Measurements from ENCODE around the gene SPINT4. TPM values are rescaled to one million over a fixed set of nuclear protein-coding genes. Genes with fewer than 3 reads are reported as not detected.

SPINT4 gene
- total and polyA plus RNA-seq, 2 donors (not counting 1 experiment from before 2014, with no cell fraction given) = not detected

DNA sequence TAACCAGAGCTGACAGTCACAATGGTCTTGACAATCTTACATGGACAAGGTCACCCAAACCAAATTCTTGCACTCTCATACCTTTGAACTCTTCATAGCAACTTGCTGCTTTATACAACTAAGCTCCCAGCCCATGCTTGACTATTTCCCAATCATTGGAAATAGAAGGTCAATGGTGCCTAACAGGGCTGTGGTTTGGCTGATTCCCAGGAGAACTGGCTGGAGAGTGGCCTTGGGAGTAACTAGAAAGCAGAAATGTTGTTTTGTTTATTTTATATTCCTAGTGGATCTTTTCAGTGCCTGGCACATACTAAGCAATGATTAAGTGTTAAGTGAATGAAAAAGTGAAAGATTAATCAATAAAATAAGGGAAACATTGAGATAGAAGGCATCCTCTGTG is 3.0 kb downstream of the SPINT4 start:
- no peaks in the 10 kb centered on the region for H3K4me1 ChIP-seq (ENCODE audit: control insufficient read depth, extremely low read depth, insufficient read depth, low read length)
- TF ChIP-seq EZH2 (IDR thresholded peaks at IDR 0.05; ENCODE audit: low read length, missing control alignments) (no peak), CTCF (conservative IDR thresholded peaks at IDR 0.05 in 1 of 2, IDR thresholded peaks at IDR 0.05 in 1 of 2; ENCODE audit: low read depth in 1 of 2, low read length in 2 of 2) (no peak)
- H3K36me3 ChIP-seq (ENCODE audit: control insufficient read depth, insufficient read depth, low read length) = no peaks in the 10 kb centered on the region
- H2AFZ ChIP-seq (ENCODE audit: low read length) = no peak overlapping the region
- no peaks in the 10 kb centered on the region for H3K27me3 ChIP-seq (ENCODE audit: control insufficient read depth, insufficient read depth, low read length)
- no peak overlapping the region for H3K27ac ChIP-seq (ENCODE audit: insufficient read depth, low read length)
- H4K20me1 ChIP-seq (ENCODE audit: control insufficient read depth, extremely low read depth, insufficient read depth, low read length) = no peaks in the 10 kb centered on the region
- no peak overlapping the region for H3K4me2 ChIP-seq (ENCODE audit: extremely low read depth, insufficient read depth, low read length)
- no peak overlapping the region for H3K4me3 ChIP-seq (replicated peaks in 1 of 4; ENCODE audit: control extremely low read depth in 1 of 4, insufficient read depth in 1 of 4, low read depth in 3 of 4, low read length in 4 of 4)
- DNase-seq (ENCODE audit: low read depth in 2 of 2) = peak in 1 of 2 donors; percentile 29
- no peaks in the 10 kb centered on the region for H3K9me3 ChIP-seq (ENCODE audit: control insufficient read depth, insufficient read depth, low read depth, low read length)
- H3K79me2 ChIP-seq (ENCODE audit: control insufficient read depth, insufficient read depth, low read length) = no peaks in the 10 kb centered on the region
- H3K9ac ChIP-seq (ENCODE audit: insufficient read depth, low read length) = no peak overlapping the region

- Histone ChIP-seq H4K20me1 (ENCODE audit: control insufficient read depth, extremely low read depth, insufficient read depth, low read length) (no peaks in the 10 kb centered on the region), H3K36me3 (ENCODE audit: control insufficient read depth, insufficient read depth, low read length) (no peaks in the 10 kb centered on the region), H3K27me3 (ENCODE audit: control insufficient read depth, insufficient read depth, low read length) (no peaks in the 10 kb centered on the region), H3K4me1 (ENCODE audit: control insufficient read depth, extremely low read depth, insufficient read depth, low read length) (no peaks in the 10 kb centered on the region), H2AFZ (ENCODE audit: low read length) (no peak overlapping the region), H3K9me3 (ENCODE audit: control insufficient read depth, insufficient read depth, low read depth, low read length) (no peaks in the 10 kb centered on the region), H3K27ac (ENCODE audit: insufficient read depth, low read length) (no peak overlapping the region), H3K9ac (ENCODE audit: insufficient read depth, low read length) (no peak overlapping the region), H3K4me2 (ENCODE audit: extremely low read depth, insufficient read depth, low read length) (no peak overlapping the region), H3K4me3 (replicated peaks in 1 of 4; ENCODE audit: control extremely low read depth in 1 of 4, insufficient read depth in 1 of 4, low read depth in 3 of 4, low read length in 4 of 4) (no peak overlapping the region), H3K79me2 (ENCODE audit: control insufficient read depth, insufficient read depth, low read length) (no peaks in the 10 kb centered on the region)
- no peak for TF ChIP-seq EZH2 (IDR thresholded peaks at IDR 0.05; ENCODE audit: low read length, missing control alignments)
- TF ChIP-seq CTCF (conservative IDR thresholded peaks at IDR 0.05 in 1 of 2, IDR thresholded peaks at IDR 0.05 in 1 of 2; ENCODE audit: low read depth in 1 of 2, low read length in 2 of 2) = no peak
- peak in 1 of 2 donors; percentile 66 for DNase-seq (ENCODE audit: low read depth in 2 of 2)
These were observed 4.9 kb downstream of the SPINT4 start for GRCh38 chr20:45727044-45727443.

DNA sequence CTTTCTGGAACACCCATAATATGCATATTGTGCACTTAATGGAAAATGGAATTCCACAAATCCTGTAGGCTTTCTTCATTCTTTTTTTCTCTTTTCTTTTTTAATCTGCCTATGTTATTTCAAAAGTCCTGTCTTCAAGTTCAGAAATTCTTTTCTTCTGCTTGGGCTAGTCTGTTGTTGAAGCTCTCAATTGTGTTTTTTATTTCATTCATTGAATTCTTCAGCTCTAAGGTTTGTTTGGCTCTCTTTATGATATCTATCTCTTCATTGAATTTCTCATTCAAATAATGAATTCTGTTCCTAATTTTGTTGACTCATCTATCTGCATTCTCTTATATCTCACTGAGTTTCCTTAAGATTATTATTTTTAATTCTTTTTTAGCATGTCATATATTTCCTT is 10.1 kb downstream of the SPINT4 start:
- Histone ChIP-seq H4K20me1 (ENCODE audit: control insufficient read depth, extremely low read depth, insufficient read depth, low read length) (no peaks in the 10 kb centered on the region), H3K36me3 (ENCODE audit: control insufficient read depth, insufficient read depth, low read length) (no peaks in the 10 kb centered on the region), H3K4me3 (replicated peaks in 1 of 4; ENCODE audit: control extremely low read depth in 1 of 4, insufficient read depth in 1 of 4, low read depth in 3 of 4, low read length in 4 of 4) (no peak overlapping the region), H3K9me3 (ENCODE audit: control insufficient read depth, insufficient read depth, low read depth, low read length) (no peaks in the 10 kb centered on the region), H3K27ac (ENCODE audit: insufficient read depth, low read length) (no peak overlapping the region), H2AFZ (ENCODE audit: low read length) (no peak overlapping the region), H3K4me1 (ENCODE audit: control insufficient read depth, extremely low read depth, insufficient read depth, low read length) (no peaks in the 10 kb centered on the region), H3K9ac (ENCODE audit: insufficient read depth, low read length) (no peak overlapping the region), H3K4me2 (ENCODE audit: extremely low read depth, insufficient read depth, low read length) (no peak overlapping the region), H3K27me3 (ENCODE audit: control insufficient read depth, insufficient read depth, low read length) (no peaks in the 10 kb centered on the region), H3K79me2 (ENCODE audit: control insufficient read depth, insufficient read depth, low read length) (no peaks in the 10 kb centered on the region)
- DNase-seq (ENCODE audit: low read depth in 2 of 2) = no peak
- no peak for TF ChIP-seq CTCF (conservative IDR thresholded peaks at IDR 0.05 in 1 of 2, IDR thresholded peaks at IDR 0.05 in 1 of 2; ENCODE audit: low read depth in 1 of 2, low read length in 2 of 2)
- no peak for TF ChIP-seq EZH2 (IDR thresholded peaks at IDR 0.05; ENCODE audit: low read length, missing control alignments)

Data from fibroblast of lung (primary cell).